Dendritic cell treated with granulocyte-macrophage colony-stimulating factor and Interleukin-4, amounts not matched to agents 40 ng/mL and 50 ng/mL, for 4 days (primary cell): Measurements from ENCODE around the gene SRGAP1.

ENCODE experiments used
- H3K27ac Mint-ChIP-seq: one replicate; pipeline ENCODE4 v1.8.0; 2022; ENCODE audit warnings: mild to moderate bottlenecking, mixed read lengths
- H3K27me3 Mint-ChIP-seq: one replicate; pipeline ENCODE4 v1.8.0; 2022; ENCODE audit warnings: mild to moderate bottlenecking, mixed read lengths
- H3K36me3 Mint-ChIP-seq: one replicate; pipeline ENCODE4 v1.8.0; 2022; ENCODE audit warnings: low read depth, mixed read lengths
- H3K4me1 Mint-ChIP-seq: one replicate; pipeline ENCODE4 v1.8.0; 2022; ENCODE audit warnings: low read depth, mixed read lengths
- H3K4me3 Mint-ChIP-seq: one replicate; pipeline ENCODE4 v1.8.0; 2022; ENCODE audit warnings: mild to moderate bottlenecking, moderate library complexity, mixed read lengths
- H3K9me3 Mint-ChIP-seq: one replicate; pipeline ENCODE4 v1.8.0; 2022; ENCODE audit warnings: mixed read lengths
- intact Hi-C: fragments of 100-400 bp; cut with micrococcal nuclease; formaldehyde crosslinking; loops from one replicate; pipeline ENCODE4 v1.15.0; 2022

Gene SRGAP1

GRCh38 chr12:63844391-63845341 is at the start of gene SRGAP1:
Gene SRGAP1 (plus strand): TSS chr12:63844700. CDS start chr12:63844817, 117 bp downstream.
- intact Hi-C loops, result loop anchor here (5.0 kb wide), 3 partner anchors 73 to 243 kb away; no protein-coding TSS in a partner anchor
- H3K4me3 Mint-ChIP-seq, result peak within 1 kb of the TSS; percentile 100
- H3K27me3 Mint-ChIP-seq, result peaks cover 16% of the 10 kb centered on the region
- H3K36me3 Mint-ChIP-seq, result peaks cover 8% of the 10 kb centered on the region
- H3K27ac Mint-ChIP-seq, result peak within 1 kb of the TSS; percentile 95
- H3K4me1 Mint-ChIP-seq, result peaks cover 26% of the 10 kb centered on the region
- H3K9me3 Mint-ChIP-seq, result no peaks in the 10 kb centered on the region

GRCh38 chr12:63795032-63795687 is 49.3 kb upstream of the SRGAP1 start:
- no peaks in the 10 kb centered on the region for H3K4me1 Mint-ChIP-seq
- peaks cover 6% of the 10 kb centered on the region for H3K36me3 Mint-ChIP-seq
- no peaks in the 10 kb centered on the region for H3K9me3 Mint-ChIP-seq
- H3K27me3 Mint-ChIP-seq, result no peaks in the 10 kb centered on the region
- H3K4me3 Mint-ChIP-seq, result no peak overlapping the region
- intact Hi-C loops, result no loop called here
- H3K27ac Mint-ChIP-seq, result no peak overlapping the region

- no peaks in the 10 kb centered on the region for H3K9me3 Mint-ChIP-seq
- no peaks in the 10 kb centered on the region for H3K27me3 Mint-ChIP-seq
- H3K4me1 Mint-ChIP-seq, result no peaks in the 10 kb centered on the region
- intact Hi-C loops, result no loop called here
- no peaks in the 10 kb centered on the region for H3K36me3 Mint-ChIP-seq
- H3K27ac Mint-ChIP-seq, result no peak overlapping the region
- H3K4me3 Mint-ChIP-seq, result no peak overlapping the region
These were observed 48.6 kb upstream of the SRGAP1 start for GRCh38 chr12:63795944-63796343.

GRCh38 chr12:63802012-63802608 is 42.4 kb upstream of the SRGAP1 start:
- Mint-ChIP-seq H3K9me3 (no peaks in the 10 kb centered on the region), H3K36me3 (no peaks in the 10 kb centered on the region), H3K4me1 (no peaks in the 10 kb centered on the region), H3K27ac (no peak overlapping the region), H3K27me3 (no peaks in the 10 kb centered on the region), H3K4me3 (no peak overlapping the region)
- intact Hi-C loops, result loop anchor here (2.0 to 5.0 kb wide), 3 partner anchors 130 to 699 kb away; no protein-coding TSS in a partner anchor

GRCh38 chr12:63804746-63805145 is 39.8 kb upstream of the SRGAP1 start:
- Mint-ChIP-seq H3K4me3 (no peak overlapping the region), H3K9me3 (no peaks in the 10 kb centered on the region), H3K4me1 (no peaks in the 10 kb centered on the region), H3K36me3 (no peaks in the 10 kb centered on the region), H3K27ac (no peak overlapping the region), H3K27me3 (no peaks in the 10 kb centered on the region)
- intact Hi-C loops, result loop anchor here (5.0 kb wide), 1 partner anchor 132 kb away; no protein-coding TSS in a partner anchor

GRCh38 chr12:63805704-63806672 is 38.5 kb upstream of the SRGAP1 start:
- no peak overlapping the region for H3K27ac Mint-ChIP-seq
- H3K4me1 Mint-ChIP-seq, result no peaks in the 10 kb centered on the region
- H3K9me3 Mint-ChIP-seq, result no peaks in the 10 kb centered on the region
- H3K36me3 Mint-ChIP-seq, result no peaks in the 10 kb centered on the region
- no peaks in the 10 kb centered on the region for H3K27me3 Mint-ChIP-seq
- intact Hi-C loops, result no loop called here
- no peak overlapping the region for H3K4me3 Mint-ChIP-seq

GRCh38 chr12:63808631-63809030 is 35.9 kb upstream of the SRGAP1 start:
- Mint-ChIP-seq H3K4me3 (no peak overlapping the region), H3K27ac (no peak overlapping the region)
- intact Hi-C loops, result no loop called here

GRCh38 chr12:63809566-63809965 is 34.9 kb upstream of the SRGAP1 start:
- no peak overlapping the region for H3K27ac Mint-ChIP-seq
- no peaks in the 10 kb centered on the region for H3K27me3 Mint-ChIP-seq
- peaks cover 9% of the 10 kb centered on the region for H3K9me3 Mint-ChIP-seq
- no peaks in the 10 kb centered on the region for H3K4me1 Mint-ChIP-seq
- intact Hi-C loops, result no loop called here
- H3K36me3 Mint-ChIP-seq, result no peaks in the 10 kb centered on the region
- no peak overlapping the region for H3K4me3 Mint-ChIP-seq

More at GRCh38 chr12:63808631-63809030, 35.9 kb upstream of the SRGAP1 start:
- Mint-ChIP-seq H3K4me1 (no peaks in the 10 kb centered on the region), H3K27me3 (no peaks in the 10 kb centered on the region), H3K36me3 (no peaks in the 10 kb centered on the region), H3K9me3 (peaks cover 9% of the 10 kb centered on the region)

- H3K27ac Mint-ChIP-seq, result no peak overlapping the region
- peaks cover 9% of the 10 kb centered on the region for H3K9me3 Mint-ChIP-seq
- H3K4me3 Mint-ChIP-seq, result no peak overlapping the region
- H3K4me1 Mint-ChIP-seq, result no peaks in the 10 kb centered on the region
- no peaks in the 10 kb centered on the region for H3K36me3 Mint-ChIP-seq
- no peaks in the 10 kb centered on the region for H3K27me3 Mint-ChIP-seq
- intact Hi-C loops, result no loop called here
These were observed 33.2 kb upstream of the SRGAP1 start for GRCh38 chr12:63811334-63811733.

GRCh38 chr12:63811755-63812154 is 32.7 kb upstream of the SRGAP1 start:
- Mint-ChIP-seq H3K27me3 (no peaks in the 10 kb centered on the region), H3K4me1 (no peaks in the 10 kb centered on the region), H3K4me3 (no peak overlapping the region), H3K27ac (no peak overlapping the region), H3K9me3 (peaks cover 9% of the 10 kb centered on the region), H3K36me3 (no peaks in the 10 kb centered on the region)
- intact Hi-C loops, result no loop called here

GRCh38 chr12:63814146-63814772 is 30.2 kb upstream of the SRGAP1 start:
- Mint-ChIP-seq H3K4me1 (no peaks in the 10 kb centered on the region), H3K27me3 (no peaks in the 10 kb centered on the region), H3K36me3 (no peaks in the 10 kb centered on the region), H3K27ac (no peak overlapping the region), H3K4me3 (no peak overlapping the region), H3K9me3 (peaks cover 17% of the 10 kb centered on the region)
- intact Hi-C loops, result no loop called here

- Mint-ChIP-seq H3K9me3 (peaks cover 20% of the 10 kb centered on the region), H3K4me3 (no peak overlapping the region), H3K36me3 (no peaks in the 10 kb centered on the region), H3K27ac (no peak overlapping the region), H3K27me3 (no peaks in the 10 kb centered on the region), H3K4me1 (no peaks in the 10 kb centered on the region)
- intact Hi-C loops, result no loop called here
These were observed 29.0 kb upstream of the SRGAP1 start for GRCh38 chr12:63815482-63815852.

GRCh38 chr12:63816031-63816430 is 28.5 kb upstream of the SRGAP1 start:
- Mint-ChIP-seq H3K36me3 (no peaks in the 10 kb centered on the region), H3K27me3 (peaks cover 4% of the 10 kb centered on the region), H3K27ac (no peak overlapping the region), H3K4me3 (no peak overlapping the region), H3K9me3 (peaks cover 20% of the 10 kb centered on the region), H3K4me1 (no peaks in the 10 kb centered on the region)
- intact Hi-C loops, result no loop called here
